SK-N-DZ (cell line): Measurements from ENCODE around the gene CDKAL1.
A peak's percentile ranks its signal among the peaks of the same experiment; 100 is the strongest.
"Not testable (repeated sequence)": the region's sequence is repeated elsewhere in the genome, so short reads cannot be mapped to it uniquely, and the experiment has no call there.

Source experiments
- DNase-seq: peaks from one replicate; pipeline ENCODE4 v3.0.0-alpha.2; 2015; ENCODE audit warnings: low spot score

Gene CDKAL1

DNA sequence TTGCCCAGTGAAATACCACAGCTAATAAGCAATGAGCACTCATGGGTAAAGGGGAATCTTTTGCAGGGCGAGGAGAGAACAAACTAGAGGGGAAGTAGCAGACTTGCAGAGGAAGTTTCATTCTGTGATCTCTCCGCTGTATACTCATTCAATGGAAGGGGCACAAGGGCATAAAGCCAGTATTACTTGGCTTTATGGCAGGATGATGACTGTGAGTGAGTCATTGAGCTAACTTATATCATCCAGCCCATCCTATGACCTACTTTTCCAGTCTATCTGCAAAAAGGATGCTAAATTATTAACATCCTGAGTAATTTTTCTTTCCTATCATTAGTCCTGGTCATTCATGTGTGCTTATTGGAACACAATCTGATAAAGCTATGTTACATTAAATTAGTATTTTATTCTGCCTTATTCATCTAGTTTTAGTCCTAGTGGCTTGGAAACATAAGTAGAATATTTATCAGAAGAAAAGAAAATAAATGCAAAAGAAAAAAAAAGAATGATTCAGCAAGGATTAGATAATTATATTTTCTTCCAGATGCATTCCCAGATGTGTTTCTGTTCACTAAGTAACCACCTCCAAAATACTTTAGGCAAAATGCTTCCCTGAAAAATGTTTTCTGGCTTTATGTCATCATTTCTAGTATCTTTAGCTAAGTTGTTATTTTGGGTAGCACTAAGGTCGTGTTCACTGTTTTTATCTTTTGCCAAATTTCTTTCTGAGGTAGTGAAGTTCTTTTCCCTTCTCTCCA lies 471.7 kb downstream of the CDKAL1 start:
- no peak for DNase-seq

DNA sequence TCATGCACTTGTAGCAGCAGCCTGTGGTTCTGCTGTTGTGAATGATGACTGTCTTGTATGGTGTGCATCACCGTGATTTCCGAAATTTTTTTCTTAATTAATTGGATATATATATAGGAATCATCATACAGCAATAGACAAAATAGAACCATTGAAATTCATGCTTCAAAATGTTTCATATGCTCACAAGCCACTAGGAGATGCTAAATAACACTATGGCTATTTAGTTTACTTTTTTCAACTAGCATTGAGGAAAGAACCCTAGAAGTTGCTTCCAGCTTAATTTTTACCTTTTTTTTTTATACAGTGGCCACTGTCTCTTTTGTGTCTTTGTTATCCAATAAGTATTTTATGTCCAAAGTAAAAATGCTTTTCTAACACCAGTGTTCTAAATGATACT lies 485.4 kb downstream of the CDKAL1 start:
- no peak for DNase-seq

- no peak for DNase-seq
Observed at GRCh38 chr6:21022343-21023107, 488.3 kb downstream of the CDKAL1 start.

DNA sequence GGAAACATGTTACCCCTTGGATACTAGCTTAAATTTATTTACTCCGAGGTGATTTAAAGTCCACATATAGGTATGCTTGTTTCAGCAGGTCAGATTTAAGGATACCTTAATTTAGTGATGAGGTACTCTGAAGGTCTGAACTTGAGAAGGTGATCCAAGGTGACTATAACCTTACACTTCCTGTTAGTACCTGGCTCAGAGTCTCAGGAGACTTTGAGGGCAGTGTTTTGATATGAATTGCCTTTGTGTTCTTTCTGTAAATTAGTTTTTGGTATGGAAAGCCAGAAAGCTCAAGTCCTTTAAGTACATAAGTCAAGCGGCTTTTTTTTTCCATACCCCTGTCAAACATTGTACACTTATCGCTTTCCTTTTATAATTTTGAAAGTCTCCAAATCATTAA lies 489.0 kb downstream of the CDKAL1 start:
- DNase-seq = no peak

GRCh38 chr6:21024616-21025015 lies 490.4 kb downstream of the CDKAL1 start:
- no peak for DNase-seq

DNA sequence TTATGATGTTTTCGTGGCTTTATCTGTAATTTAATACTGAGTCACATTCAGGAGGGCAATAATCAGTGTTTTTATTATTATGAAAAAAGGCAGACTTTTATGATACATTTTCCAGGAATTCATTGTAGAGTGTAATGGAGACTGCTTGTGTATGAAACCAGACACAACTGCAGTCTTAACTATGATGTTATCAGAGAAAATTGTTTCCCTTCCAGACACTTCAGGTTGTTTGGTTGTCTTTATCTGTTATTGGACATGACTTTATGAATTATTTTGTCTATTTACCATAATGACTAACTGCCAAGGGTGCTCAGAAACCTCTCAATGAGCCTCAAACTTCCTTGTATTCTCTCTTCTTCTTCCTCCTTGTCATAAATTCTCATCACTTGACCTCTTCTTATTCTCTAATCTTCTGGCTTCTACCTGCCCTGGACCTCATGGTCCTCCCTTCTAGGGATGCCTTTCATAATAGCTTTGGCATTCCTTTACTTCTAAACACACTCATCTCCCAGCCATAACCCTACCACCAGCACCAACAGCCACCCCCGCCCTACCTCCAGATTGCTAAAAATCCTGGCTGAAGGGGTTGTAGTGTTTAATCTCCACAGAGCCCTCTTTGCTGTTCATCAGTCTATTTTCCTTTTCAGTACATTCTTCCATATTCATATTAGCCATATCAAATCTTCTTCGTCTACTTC lies 492.5 kb downstream of the CDKAL1 start:
- DNase-seq = peak; percentile 42

DNA sequence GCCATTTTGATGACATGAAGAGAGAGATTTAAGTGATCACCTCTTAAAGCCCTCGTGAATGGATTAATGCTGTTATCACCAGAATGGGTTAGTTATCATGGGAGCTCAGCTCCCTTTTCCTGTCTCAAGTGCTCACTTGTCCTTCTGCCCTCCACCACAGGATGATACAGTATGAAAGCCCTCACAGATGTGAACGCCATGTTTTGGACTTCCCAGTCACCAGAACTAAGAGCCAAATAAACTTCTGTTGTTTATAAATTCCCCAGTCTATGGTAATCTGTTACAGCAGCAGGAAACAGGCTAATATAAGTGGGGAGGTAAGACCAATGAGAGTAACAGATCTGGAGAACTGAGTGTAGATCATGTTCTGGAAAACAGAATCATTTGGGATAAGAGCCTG lies 493.2 kb downstream of the CDKAL1 start:
- DNase-seq = no peak

DNA sequence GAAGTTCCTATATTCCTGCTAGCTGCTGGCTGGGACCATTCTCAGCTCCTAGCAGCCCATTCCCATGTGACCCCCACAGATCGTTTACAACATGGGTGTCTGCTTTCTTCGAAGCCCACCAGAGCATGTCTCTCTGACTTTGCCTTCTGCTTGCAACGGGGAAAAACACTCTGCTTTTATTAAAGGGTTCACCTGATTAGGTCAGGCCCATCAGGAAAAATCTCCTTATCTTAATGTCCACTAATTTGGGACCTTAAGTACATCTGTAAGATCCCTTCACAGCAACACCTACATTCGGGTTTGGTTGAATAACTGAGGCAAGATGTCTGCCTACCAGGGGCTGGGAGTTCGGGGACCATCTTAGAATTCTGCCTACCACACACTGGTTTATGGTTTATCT lies 496.9 kb downstream of the CDKAL1 start:
- no peak for DNase-seq

DNA sequence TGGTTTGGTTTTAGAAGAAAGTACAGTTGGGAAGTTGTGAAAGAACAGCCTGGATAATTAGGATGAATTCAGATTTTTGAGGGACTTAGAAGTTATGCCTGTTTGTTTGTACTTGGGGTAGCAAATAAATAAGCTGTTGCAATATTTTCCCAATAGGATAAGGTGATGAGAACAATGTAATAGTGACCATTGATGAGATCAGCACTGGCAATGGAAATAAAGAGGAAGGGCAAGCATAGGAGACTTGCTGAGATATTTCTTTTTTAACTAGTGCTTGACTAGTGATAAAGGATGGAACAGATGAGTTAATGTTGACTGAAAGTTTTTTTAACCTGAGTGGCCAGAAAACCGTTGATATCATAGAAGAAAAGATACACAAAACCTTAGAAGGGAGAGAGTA lies 498.8 kb downstream of the CDKAL1 start:
- DNase-seq = no peak

DNA sequence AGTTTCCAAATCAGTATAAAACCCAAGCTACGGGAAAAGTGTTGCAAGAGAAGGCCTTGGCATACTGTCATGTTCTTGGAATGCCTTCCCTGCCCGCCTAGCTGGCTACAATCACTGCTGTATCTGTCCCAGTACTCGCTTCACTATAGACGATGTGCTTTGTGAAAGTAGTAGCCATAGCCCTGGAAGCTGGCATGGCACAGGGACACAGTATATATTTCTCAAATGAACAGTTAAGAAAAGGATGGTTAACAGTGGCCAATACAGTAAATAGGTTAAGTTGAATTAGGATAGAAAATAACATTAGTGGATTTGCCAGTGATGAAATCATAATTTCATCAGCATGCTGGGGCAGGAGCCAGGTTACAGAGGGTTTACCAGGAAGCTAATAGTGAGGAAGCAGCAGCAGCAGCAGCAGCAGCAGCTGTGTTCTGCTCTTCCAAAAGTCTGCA lies 499.3 kb downstream of the CDKAL1 start:
- peak; percentile 58 for DNase-seq

- no peak for DNase-seq
Observed at GRCh38 chr6:21034345-21034744, 500.1 kb downstream of the CDKAL1 start.

DNA sequence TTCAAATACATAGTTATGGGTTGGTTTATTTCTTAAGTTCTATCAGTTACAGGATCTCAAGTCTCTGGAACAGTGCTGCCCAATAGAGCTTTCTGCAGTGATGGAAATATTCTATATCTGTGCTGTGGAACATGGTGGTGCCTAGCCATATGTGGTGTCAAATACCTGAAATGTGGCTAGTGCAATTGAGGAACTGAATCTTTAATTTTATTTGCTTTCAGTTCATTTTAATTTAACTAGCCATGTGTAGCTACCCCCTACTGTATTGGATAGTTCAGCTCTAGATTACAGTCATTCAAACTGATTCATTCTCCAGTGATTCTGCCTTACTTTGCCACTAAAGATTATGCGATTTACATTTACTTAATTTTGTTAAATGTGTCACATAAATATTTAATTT lies 503.2 kb downstream of the CDKAL1 start:
- DNase-seq = no peak

DNA sequence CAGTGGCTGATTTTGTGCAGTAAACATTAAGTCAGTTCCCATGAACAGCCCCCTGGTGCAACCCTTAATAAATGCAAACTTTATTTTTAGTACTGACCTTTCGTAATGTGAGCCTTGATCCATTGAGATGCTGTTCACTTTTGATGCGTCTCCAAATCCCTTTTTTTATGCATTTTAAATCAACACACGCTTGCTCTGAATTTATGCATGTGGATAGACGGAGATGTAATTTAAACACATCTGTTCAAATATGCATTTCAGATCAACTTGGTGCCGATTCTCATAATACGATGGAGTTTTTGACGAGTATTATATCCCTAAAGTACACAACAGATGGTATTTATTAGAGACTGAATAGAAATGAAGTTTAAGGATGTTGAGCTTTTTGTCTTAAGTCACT lies 505.7 kb downstream of the CDKAL1 start:
- DNase-seq = no peak

- no peak for DNase-seq
Observed at GRCh38 chr6:21045135-21045700, 511.0 kb downstream of the CDKAL1 start.

DNA sequence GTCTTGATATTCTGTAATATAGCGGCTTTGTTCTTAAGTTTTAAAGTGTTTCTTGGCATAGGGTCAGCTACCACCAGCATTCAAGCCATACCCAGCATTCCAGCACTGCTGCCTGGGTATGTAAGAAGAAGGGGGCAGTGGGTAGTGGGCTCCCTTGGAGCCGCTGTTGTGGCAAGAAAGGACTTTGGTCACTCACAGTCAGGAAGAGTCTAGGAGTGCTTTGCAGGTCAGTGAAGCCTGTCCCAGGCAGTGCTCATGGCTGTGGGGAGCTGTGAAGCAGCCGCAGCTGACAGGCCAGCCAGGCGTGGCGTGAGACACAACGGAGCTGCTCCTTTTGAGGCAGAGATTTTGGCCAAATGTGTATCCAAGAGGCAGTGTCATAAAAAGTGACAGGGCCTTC lies 512.0 kb downstream of the CDKAL1 start:
- no peak for DNase-seq

- DNase-seq = no peak
Observed at GRCh38 chr6:21048047-21048446, 513.8 kb downstream of the CDKAL1 start.

- no peak for DNase-seq
Observed at GRCh38 chr6:21049148-21049547, 514.9 kb downstream of the CDKAL1 start.

- DNase-seq = no peak
Observed at GRCh38 chr6:21049572-21049971, 515.3 kb downstream of the CDKAL1 start.

- no peak for DNase-seq
Observed at GRCh38 chr6:21050935-21051334, 516.7 kb downstream of the CDKAL1 start.

DNA sequence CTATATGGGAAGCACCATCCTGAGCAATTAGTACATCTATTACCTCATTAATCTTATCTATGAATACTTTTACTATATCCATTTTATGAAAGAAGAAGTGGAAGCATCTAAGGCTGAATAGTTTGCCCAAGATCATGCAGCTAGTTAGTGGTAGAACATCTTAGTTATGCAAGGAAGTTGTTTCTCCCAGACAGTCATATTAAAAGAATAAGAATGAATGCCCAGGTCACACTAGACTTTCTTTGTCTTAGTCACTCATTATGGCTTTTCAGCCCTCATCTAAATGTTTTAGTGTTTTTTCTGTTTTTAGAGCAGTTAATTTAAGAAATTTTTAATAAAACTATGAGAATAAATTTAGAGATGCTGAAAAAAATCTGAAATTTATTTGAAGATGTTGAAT lies 517.5 kb downstream of the CDKAL1 start:
- DNase-seq = no peak

GRCh38 chr6:21053612-21054011 lies 519.4 kb downstream of the CDKAL1 start:
- DNase-seq = no peak

DNA sequence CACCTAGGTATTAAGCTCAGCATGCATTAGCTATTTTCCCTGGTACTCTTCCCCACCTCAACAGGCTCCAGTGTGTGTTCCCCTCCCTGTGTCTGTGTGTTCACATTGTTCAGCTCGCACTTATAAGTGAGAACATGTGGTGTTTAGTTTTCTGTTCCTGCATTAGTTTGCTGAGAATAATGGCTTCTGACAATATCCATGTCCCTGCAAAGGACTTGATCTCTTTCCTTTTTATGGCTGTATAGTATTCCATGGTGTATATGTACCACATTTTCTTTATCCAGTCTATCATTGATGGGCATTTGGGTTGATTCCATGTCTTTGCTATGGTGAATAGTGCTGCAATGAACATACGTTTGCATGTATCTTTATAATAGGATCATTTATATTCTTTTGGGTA lies 521.2 kb downstream of the CDKAL1 start:
- DNase-seq = not testable (repeated sequence)
